CD4-positive, alpha-beta memory T cell (primary cell): ENCODE results near the gene CXXC4. TPM values are rescaled to one million over a fixed set of nuclear protein-coding genes. Genes with fewer than 3 reads are reported as not detected.

Experiments
- CTCF ChIA-PET: fragments of 350-600 bp; sonication (Branson Sonifier 250); formaldehyde crosslinking; loops from one replicate; lab custom pipeline; 2021; ENCODE audit warnings: inconsistent platforms; ENCODE audit not compliant: partially characterized antibody; lab: Charles Lee
- POLR2A ChIA-PET: fragments of 350-600 bp; sonication (Branson Sonifier 250); formaldehyde crosslinking; loops from one replicate; lab custom pipeline; 2021; ENCODE audit not compliant: partially characterized antibody; lab: Charles Lee
- DNase-seq, 5 donors: peaks; one replicate each; pipeline versions ENCODE4 v3.0.0 to v3.0.0-alpha.2; 2020 to 2022; ENCODE audit warnings: mixed read lengths in 1 of 5
- H3K27ac ChIP-seq: one replicate; pipeline ENCODE4 v1.7.0; 2013; ENCODE audit warnings: low read depth, low read length
- H3K27me3 ChIP-seq: 2 replicates; pipeline ENCODE4 v1.7.0; 2013; ENCODE audit warnings: mild to moderate bottlenecking, low read length, moderate library complexity; ENCODE audit not compliant: insufficient read depth
- H3K36me3 ChIP-seq: 2 replicates; pipeline ENCODE4 v1.7.0; 2013; ENCODE audit warnings: mild to moderate bottlenecking, low read length, moderate library complexity; ENCODE audit not compliant: insufficient read depth
- H3K4me1 ChIP-seq: 2 replicates; pipeline ENCODE4 v1.7.0; 2013; ENCODE audit warnings: mild to moderate bottlenecking, low read length, moderate library complexity; ENCODE audit not compliant: insufficient read depth
- H3K4me3 ChIP-seq, 2 donors: one replicate each; pipeline ENCODE4 v1.7.0; 2013; ENCODE audit warnings: low read length in 2 of 2, mild to moderate bottlenecking in 1 of 2
- H3K9me3 ChIP-seq, 2 donors: one replicate each; pipeline ENCODE4 v1.7.0; 2013; ENCODE audit warnings: low read length in 2 of 2, control low read depth in 1 of 2; ENCODE audit not compliant: control insufficient read depth in 1 of 2
- H3K27ac Mint-ChIP-seq, 7 donors: one replicate each; pipeline ENCODE4 v1.8.0; 2020 to 2021; ENCODE audit warnings: mixed read lengths in 7 of 7, mild to moderate bottlenecking in 6 of 7, inconsistent platforms in 3 of 7, moderate library complexity in 3 of 7
- H3K27me3 Mint-ChIP-seq, 2 donors: one replicate each; pipeline ENCODE4 v1.8.0; 2020 to 2021; ENCODE audit warnings: mixed read lengths in 2 of 2
- H3K36me3 Mint-ChIP-seq, 2 donors: one replicate each; pipeline ENCODE4 v1.8.0; 2020 to 2021; ENCODE audit warnings: mixed read lengths in 2 of 2, inconsistent platforms in 1 of 2, mild to moderate bottlenecking in 1 of 2
- H3K4me1 Mint-ChIP-seq, 4 donors: one replicate each; pipeline ENCODE4 v1.8.0; 2020 to 2021; ENCODE audit warnings: mixed read lengths in 4 of 4, mild to moderate bottlenecking in 1 of 4
- H3K4me3 Mint-ChIP-seq, 8 donors: one replicate each; pipeline ENCODE4 v1.8.0; 2020 to 2021; ENCODE audit warnings: mixed read lengths in 8 of 8, mild to moderate bottlenecking in 7 of 8, moderate library complexity in 6 of 8, inconsistent platforms in 3 of 8
- H3K9me3 Mint-ChIP-seq, 8 donors: one replicate each; pipeline ENCODE4 v1.8.0; 2020 to 2021; ENCODE audit warnings: mixed read lengths in 8 of 8, mild to moderate bottlenecking in 5 of 8, inconsistent platforms in 3 of 8, moderate library complexity in 1 of 8
- intact Hi-C: fragments of 100-400 bp; cut with micrococcal nuclease; formaldehyde crosslinking; loops from one replicate; pipeline ENCODE4 v1.15.1; 2023
- polyA plus RNA-seq, 2 donors: library from polyadenylated mRNA; unstranded; fragments of 300-500 nt; fragmentation: Illumina TruSeq; gene quantifications; one replicate each; pipeline ENCODE4 v1.2.3, GENCODE V29; 2021
- total RNA-seq, 2 experiments: library from RNA; stranded (reverse); gene quantifications; one replicate each; pipeline ENCODE4 v1.2.3, GENCODE V29; 2021

The CXXC4 gene
- total and polyA plus RNA-seq, 4 experiments from 2014 or later, result 0.08 to 0.12 TPM; not detected in 2

- Mint-ChIP-seq H3K27me3 (no peaks in the 10 kb centered on the region), H3K9me3 (no peaks in the 10 kb centered on the region), H3K27ac (no peak overlapping the region), H3K4me3 (no peak overlapping the region), H3K4me1 (no peaks in the 10 kb centered on the region), H3K36me3 (no peaks in the 10 kb centered on the region)
- no peak for DNase-seq
- ChIA-PET POLR2A (no interaction called here), CTCF (no interaction called here)
- Histone ChIP-seq H3K36me3 (no peaks in the 10 kb centered on the region), H3K9me3 (no peaks in the 10 kb centered on the region), H3K4me1 (no peaks in the 10 kb centered on the region), H3K4me3 (no peak overlapping the region), H3K27ac (no peak overlapping the region), H3K27me3 (no peaks in the 10 kb centered on the region)
- intact Hi-C loops, result no loop called here
Observed at GRCh38 chr4:104446431-104447278, 48.0 kb downstream of the CXXC4 start.

- H3K27ac Mint-ChIP-seq, result no peak overlapping the region
- no peak overlapping the region for H3K4me3 Mint-ChIP-seq
- peaks cover 0 to 5% (median 0%) of the 10 kb centered on the region in 8 donors for H3K9me3 Mint-ChIP-seq
- H3K27me3 Mint-ChIP-seq, result no peaks in the 10 kb centered on the region
- H3K36me3 ChIP-seq, result no peaks in the 10 kb centered on the region
- POLR2A ChIA-PET, result no interaction called here
- DNase-seq, result no peak
- H3K4me1 Mint-ChIP-seq, result no peaks in the 10 kb centered on the region
- intact Hi-C loops, result no loop called here
- H3K4me1 ChIP-seq, result no peaks in the 10 kb centered on the region
- no peaks in the 10 kb centered on the region for H3K9me3 ChIP-seq
- no peaks in the 10 kb centered on the region for H3K27me3 ChIP-seq
- H3K4me3 ChIP-seq, result no peak overlapping the region
- H3K36me3 Mint-ChIP-seq, result no peaks in the 10 kb centered on the region
- no peak overlapping the region for H3K27ac ChIP-seq
- CTCF ChIA-PET, result no interaction called here
Observed at GRCh38 chr4:104444685-104445084, 50.0 kb downstream of the CXXC4 start.

- Histone ChIP-seq H3K27ac (no peak overlapping the region), H3K27me3 (no peaks in the 10 kb centered on the region), H3K36me3 (no peaks in the 10 kb centered on the region), H3K4me3 (no peak overlapping the region), H3K9me3 (no peaks in the 10 kb centered on the region), H3K4me1 (no peaks in the 10 kb centered on the region)
- no peak for DNase-seq
- H3K36me3 Mint-ChIP-seq, result no peaks in the 10 kb centered on the region
- intact Hi-C loops, result no loop called here
- H3K9me3 Mint-ChIP-seq, result peaks cover 0 to 5% (median 1%) of the 10 kb centered on the region in 8 donors
- no peak overlapping the region for H3K4me3 Mint-ChIP-seq
- no peak overlapping the region for H3K27ac Mint-ChIP-seq
- no peaks in the 10 kb centered on the region for H3K4me1 Mint-ChIP-seq
- ChIA-PET POLR2A (no interaction called here), CTCF (no interaction called here)
- peaks cover 0 to 2% of the 10 kb centered on the region in 2 donors for H3K27me3 Mint-ChIP-seq
Observed at GRCh38 chr4:104436542-104436941, 58.2 kb downstream of the CXXC4 start.

GRCh38 chr4:104429150-104429741, 65.4 kb downstream of the CXXC4 start:
- Mint-ChIP-seq H3K27me3 (no peaks in the 10 kb centered on the region), H3K27ac (peak overlapping the region in 1 of 7 donors; percentile 73), H3K36me3 (no peaks in the 10 kb centered on the region), H3K4me1 (no peaks in the 10 kb centered on the region), H3K9me3 (peaks cover 0 to 4% (median 0%) of the 10 kb centered on the region in 8 donors), H3K4me3 (no peak overlapping the region)
- H3K27ac ChIP-seq, result no peak overlapping the region
- no peaks in the 10 kb centered on the region for H3K36me3 ChIP-seq
- H3K27me3 ChIP-seq, result no peaks in the 10 kb centered on the region
- H3K4me1 ChIP-seq, result no peaks in the 10 kb centered on the region
- ChIA-PET CTCF (no interaction called here), POLR2A (no interaction called here)
- no peaks in the 10 kb centered on the region for H3K9me3 ChIP-seq
- intact Hi-C loops, result no loop called here
- H3K4me3 ChIP-seq, result no peak overlapping the region
- no peak for DNase-seq

GRCh38 chr4:104425948-104426347, 68.7 kb downstream of the CXXC4 start:
- ChIA-PET CTCF (no interaction called here), POLR2A (no interaction called here)
- H3K4me3 Mint-ChIP-seq, result no peak overlapping the region
- H3K27me3 ChIP-seq, result no peaks in the 10 kb centered on the region
- H3K27ac ChIP-seq, result no peak overlapping the region
- no peaks in the 10 kb centered on the region for H3K36me3 Mint-ChIP-seq
- H3K9me3 ChIP-seq, result no peaks in the 10 kb centered on the region
- H3K36me3 ChIP-seq, result no peaks in the 10 kb centered on the region
- intact Hi-C loops, result no loop called here
- H3K4me1 Mint-ChIP-seq, result no peaks in the 10 kb centered on the region
- H3K27ac Mint-ChIP-seq, result no peak overlapping the region
- DNase-seq, result no peak
- no peaks in the 10 kb centered on the region for H3K4me1 ChIP-seq
- no peak overlapping the region for H3K4me3 ChIP-seq
- peaks cover 0 to 3% (median 0%) of the 10 kb centered on the region in 8 donors for H3K9me3 Mint-ChIP-seq
- no peaks in the 10 kb centered on the region for H3K27me3 Mint-ChIP-seq

- Histone ChIP-seq H3K27ac (no peak overlapping the region), H3K4me3 (no peak overlapping the region), H3K36me3 (no peaks in the 10 kb centered on the region), H3K27me3 (no peaks in the 10 kb centered on the region), H3K9me3 (no peaks in the 10 kb centered on the region), H3K4me1 (no peaks in the 10 kb centered on the region)
- Mint-ChIP-seq H3K36me3 (no peaks in the 10 kb centered on the region), H3K4me1 (no peaks in the 10 kb centered on the region), H3K27me3 (no peaks in the 10 kb centered on the region), H3K4me3 (no peak overlapping the region), H3K9me3 (peaks cover 0 to 3% (median 0%) of the 10 kb centered on the region in 8 donors), H3K27ac (no peak overlapping the region)
- no peak for DNase-seq
- ChIA-PET CTCF (no interaction called here), POLR2A (no interaction called here)
- intact Hi-C loops, result no loop called here
Observed at GRCh38 chr4:104424989-104425388, 69.7 kb downstream of the CXXC4 start.

- no peaks in the 10 kb centered on the region for H3K4me1 Mint-ChIP-seq
- H3K27ac Mint-ChIP-seq, result no peak overlapping the region
- ChIA-PET POLR2A (no interaction called here), CTCF (no interaction called here)
- H3K27me3 Mint-ChIP-seq, result no peaks in the 10 kb centered on the region
- H3K9me3 Mint-ChIP-seq, result peaks cover 0 to 3% (median 0%) of the 10 kb centered on the region in 8 donors
- Histone ChIP-seq H3K27ac (no peak overlapping the region), H3K4me3 (no peak overlapping the region), H3K27me3 (no peaks in the 10 kb centered on the region), H3K4me1 (no peaks in the 10 kb centered on the region), H3K36me3 (no peaks in the 10 kb centered on the region), H3K9me3 (no peaks in the 10 kb centered on the region)
- DNase-seq, result no peak
- no peak overlapping the region for H3K4me3 Mint-ChIP-seq
- no peaks in the 10 kb centered on the region for H3K36me3 Mint-ChIP-seq
- intact Hi-C loops, result no loop called here
Observed at GRCh38 chr4:104424475-104424941, 70.2 kb downstream of the CXXC4 start.
